ENCODE data around the gene ADM. TPM values are rescaled to one million over a fixed set of nuclear protein-coding genes. Genes with fewer than 3 reads are reported as not detected.

Gene ADM
- total and polyA plus RNA-seq, 3 donors from 2014 or later = 3.5 to 13.1 (median 3.7) TPM

- TF ChIP-seq CTCF (IDR thresholded peaks at IDR 0.05) = no peak
- no peak for TF ChIP-seq POLR2A (IDR thresholded peaks at IDR 0.05)
- H3K9me3 ChIP-seq = no peaks in the 10 kb centered on the region
- intact Hi-C loops (cut with DNase I; ENCODE audit: low total_unique reads) = no loop called here
- no peak overlapping the region for H3K27ac ChIP-seq
- no peak for DNase-seq
- no peak overlapping the region for H3K4me3 ChIP-seq
- H3K36me3 ChIP-seq (ENCODE audit: low read depth, missing control alignments) = no peaks in the 10 kb centered on the region
- peaks cover 8% of the 10 kb centered on the region for H3K4me1 ChIP-seq
- no peaks in the 10 kb centered on the region for H3K27me3 ChIP-seq
These were observed 45.5 kb downstream of the ADM start for GRCh38 chr11:10350334-10350733.

- TF ChIP-seq POLR2A (IDR thresholded peaks at IDR 0.05) = no peak
- no peak for TF ChIP-seq CTCF (IDR thresholded peaks at IDR 0.05)
- no peaks in the 10 kb centered on the region for H3K36me3 ChIP-seq (ENCODE audit: low read depth, missing control alignments)
- DNase-seq = no peak
- WGBS, 2 donors = 35 to 44% methylated on average over 4 to 5 of the region's 5 CpGs
- no peaks in the 10 kb centered on the region for H3K9me3 ChIP-seq
- peaks cover 8% of the 10 kb centered on the region for H3K4me1 ChIP-seq
- intact Hi-C loops (cut with DNase I; ENCODE audit: low total_unique reads) = no loop called here
- H3K4me3 ChIP-seq = no peak overlapping the region
- no peaks in the 10 kb centered on the region for H3K27me3 ChIP-seq
- no peak overlapping the region for H3K27ac ChIP-seq
These were observed 46.5 kb downstream of the ADM start for GRCh38 chr11:10351435-10351764.

- WGBS, 2 donors = 60 to 70% methylated on average over 20 of the region's 20 CpGs
These were observed 47.1 kb downstream of the ADM start for GRCh38 chr11:10351765-10352641.

GRCh38 chr11:10352921-10353550 lies 48.2 kb downstream of the ADM start:
- no peaks in the 10 kb centered on the region for H3K36me3 ChIP-seq (ENCODE audit: low read depth, missing control alignments)
- H3K9me3 ChIP-seq = no peaks in the 10 kb centered on the region
- no peak overlapping the region for H3K27ac ChIP-seq
- no peaks in the 10 kb centered on the region for H3K27me3 ChIP-seq
- no peak overlapping the region for H3K4me3 ChIP-seq
- H3K4me1 ChIP-seq = peaks cover 8% of the 10 kb centered on the region
- TF ChIP-seq CTCF (IDR thresholded peaks at IDR 0.05) (no peak), POLR2A (IDR thresholded peaks at IDR 0.05) (no peak)
- intact Hi-C loops (cut with DNase I; ENCODE audit: low total_unique reads) = no loop called here
- WGBS, 2 donors = 91 to 95% methylated on average over 5 of the region's 5 CpGs
- no peak for DNase-seq

More at GRCh38 chr11:10351765-10352641, 47.1 kb downstream of the ADM start:
- Histone ChIP-seq H3K4me1 (peaks cover 8% of the 10 kb centered on the region), H3K27me3 (no peaks in the 10 kb centered on the region), H3K9me3 (no peaks in the 10 kb centered on the region), H3K4me3 (no peak overlapping the region), H3K27ac (no peak overlapping the region), H3K36me3 (ENCODE audit: low read depth, missing control alignments) (no peaks in the 10 kb centered on the region)
- intact Hi-C loops (cut with DNase I; ENCODE audit: low total_unique reads) = no loop called here
- DNase-seq = no peak
- TF ChIP-seq POLR2A (IDR thresholded peaks at IDR 0.05) (no peak), CTCF (IDR thresholded peaks at IDR 0.05) (no peak)
